GM19467 (cell line): ENCODE results near the gene NR1I2.
A peak's percentile ranks its signal among the peaks of the same experiment; 100 is the strongest.

Experiments
- ATAC-seq: cut with Tn5 transposase; IDR thresholded peaks from one replicate; pipeline ENCODE4 v1.9.1; 2021; ENCODE audit warnings: mild to moderate bottlenecking, moderate library complexity; ENCODE audit not compliant: unreplicated experiment

Gene NR1I2

GRCh38 chr3:119781330-119782198 lies at the start of gene NR1I2:
TSS of gene NR1I2 (plus strand) at chr3:119782101.
- no peak for ATAC-seq

GRCh38 chr3:119733812-119734211 lies 48.1 kb upstream of the NR1I2 start:
- no peak for ATAC-seq

- ATAC-seq, result no peak
Observed at GRCh38 chr3:119738741-119739140, 43.2 kb upstream of the NR1I2 start.

GRCh38 chr3:119741657-119742590 lies 40.0 kb upstream of the NR1I2 start:
- no peak for ATAC-seq

- no peak for ATAC-seq
Observed at GRCh38 chr3:119743921-119744320, 38.0 kb upstream of the NR1I2 start.

GRCh38 chr3:119745942-119746341 lies 36.0 kb upstream of the NR1I2 start:
- ATAC-seq, result no peak

- ATAC-seq, result no peak
Observed at GRCh38 chr3:119746423-119746822, 35.5 kb upstream of the NR1I2 start.

GRCh38 chr3:119747357-119747756 lies 34.5 kb upstream of the NR1I2 start:
- no peak for ATAC-seq

GRCh38 chr3:119748991-119749390 lies 32.9 kb upstream of the NR1I2 start:
- no peak for ATAC-seq

- no peak for ATAC-seq
Observed at GRCh38 chr3:119751423-119751822, 30.5 kb upstream of the NR1I2 start.

GRCh38 chr3:119759962-119760361 lies 21.9 kb upstream of the NR1I2 start:
- peak; percentile 84 for ATAC-seq

- ATAC-seq, result no peak
Observed at GRCh38 chr3:119762876-119763275, 19.0 kb upstream of the NR1I2 start.

- no peak for ATAC-seq
Observed at GRCh38 chr3:119763466-119763865, 18.4 kb upstream of the NR1I2 start.

GRCh38 chr3:119765239-119765638 lies 16.7 kb upstream of the NR1I2 start:
- ATAC-seq, result no peak

GRCh38 chr3:119767936-119768601 lies 13.8 kb upstream of the NR1I2 start:
- ATAC-seq, result no peak

GRCh38 chr3:119768668-119769393 lies 13.1 kb upstream of the NR1I2 start:
- ATAC-seq, result no peak

- no peak for ATAC-seq
Observed at GRCh38 chr3:119769394-119770149, 12.3 kb upstream of the NR1I2 start.

GRCh38 chr3:119774444-119774843 lies 7.5 kb upstream of the NR1I2 start:
- peak; percentile 59 for ATAC-seq

GRCh38 chr3:119776304-119776703 lies 5.6 kb upstream of the NR1I2 start:
- ATAC-seq, result no peak

- ATAC-seq, result no peak
Observed at GRCh38 chr3:119778176-119778575, 3.7 kb upstream of the NR1I2 start.
